GM18858 (cell line): ENCODE results near the gene PTPN21.

Experiments
- ATAC-seq: cut with Tn5 transposase; IDR thresholded peaks from one replicate; pipeline ENCODE4 v1.9.1; 2021; ENCODE audit not compliant: unreplicated experiment

Gene PTPN21

DNA sequence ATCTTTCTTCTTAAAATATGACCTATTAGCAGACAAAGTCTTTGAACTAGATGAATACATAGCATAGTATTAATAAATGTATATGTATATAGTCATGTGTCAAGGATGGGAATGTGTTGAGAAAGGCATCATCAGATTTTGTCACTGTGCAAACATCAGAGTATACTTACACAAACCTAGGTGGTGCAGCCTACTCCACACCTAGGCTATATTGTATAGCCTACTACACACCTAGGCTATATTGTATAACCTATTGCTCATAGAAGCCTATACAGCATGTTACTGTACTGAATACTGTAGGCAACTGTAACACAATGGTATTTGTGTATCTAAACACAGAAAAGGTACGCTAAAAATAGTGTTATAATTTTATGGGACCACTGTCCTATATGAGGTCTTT lies 47.6 kb downstream of the PTPN21 start:
- ATAC-seq = no peak

DNA sequence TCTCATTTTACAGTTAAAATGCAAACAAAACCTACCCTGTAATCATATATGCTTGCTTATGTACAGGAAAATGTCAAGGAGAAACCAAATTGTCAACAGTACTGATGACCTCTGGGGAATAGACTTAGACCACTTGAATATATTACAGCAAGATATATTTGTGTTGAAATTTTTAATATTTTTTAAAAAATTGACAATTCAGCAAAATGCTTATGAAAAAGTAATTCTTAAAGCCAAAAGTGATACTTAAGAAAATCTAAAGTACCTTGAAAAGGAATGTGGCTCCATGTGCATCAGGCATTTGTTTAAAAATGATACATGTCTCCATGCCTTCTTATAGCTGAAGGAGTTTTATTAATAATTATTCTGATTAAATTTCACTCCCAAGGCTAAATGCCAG lies 49.2 kb downstream of the PTPN21 start:
- no peak for ATAC-seq

- no peak for ATAC-seq
These were observed 50.2 kb downstream of the PTPN21 start for GRCh38 chr14:88504602-88505001.

DNA sequence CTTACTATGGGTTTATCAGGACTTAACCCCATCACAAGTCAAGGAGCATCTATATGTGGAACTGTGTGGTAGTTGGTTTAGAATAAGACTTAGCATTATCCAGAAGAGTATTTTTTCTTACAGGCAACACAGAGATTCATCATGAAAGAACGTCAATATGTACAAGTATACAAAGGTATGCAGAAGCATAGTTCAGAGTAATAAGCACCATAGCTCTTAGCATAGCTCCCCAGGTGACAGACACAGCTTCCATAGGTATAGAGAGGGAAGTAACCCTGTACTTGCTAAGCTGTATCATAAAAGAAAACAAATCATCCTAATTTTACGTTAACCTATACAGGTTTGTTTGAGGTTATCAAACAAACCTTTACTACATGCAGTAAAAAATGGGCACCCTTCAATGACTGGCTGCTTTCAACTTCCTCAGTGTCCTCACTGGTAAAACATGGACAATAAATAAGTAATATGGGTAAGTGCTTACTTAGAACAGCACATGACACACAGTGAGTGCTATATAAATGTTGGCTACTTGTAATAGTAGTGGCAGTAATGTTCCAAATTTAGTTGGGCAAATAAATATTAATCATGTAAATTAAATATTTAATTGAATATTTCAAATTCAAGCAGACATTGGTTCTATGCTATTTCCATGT lies 50.9 kb downstream of the PTPN21 start:
- no peak for ATAC-seq

DNA sequence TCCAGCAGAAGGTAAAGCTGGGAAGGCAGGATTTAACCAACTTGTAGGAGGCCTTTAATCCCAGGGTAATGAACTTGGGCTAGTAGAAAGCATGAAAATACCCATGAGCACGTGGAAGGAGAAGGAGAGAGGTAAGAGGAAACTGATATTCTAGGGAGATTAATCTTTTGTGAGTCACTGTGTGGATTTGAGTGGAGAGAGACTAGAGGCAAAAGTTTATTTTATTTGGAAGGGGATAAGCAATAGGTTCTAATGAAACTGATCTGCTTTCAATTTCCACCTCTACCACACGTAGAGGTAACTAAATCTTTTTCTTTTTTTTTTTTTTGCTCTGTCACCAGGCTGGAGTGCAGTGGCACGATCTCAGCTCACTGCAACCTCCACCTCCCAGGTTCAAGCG lies 52.1 kb downstream of the PTPN21 start:
- no peak for ATAC-seq

- ATAC-seq = no peak
These were observed 54.2 kb downstream of the PTPN21 start for GRCh38 chr14:88500611-88501010.

DNA sequence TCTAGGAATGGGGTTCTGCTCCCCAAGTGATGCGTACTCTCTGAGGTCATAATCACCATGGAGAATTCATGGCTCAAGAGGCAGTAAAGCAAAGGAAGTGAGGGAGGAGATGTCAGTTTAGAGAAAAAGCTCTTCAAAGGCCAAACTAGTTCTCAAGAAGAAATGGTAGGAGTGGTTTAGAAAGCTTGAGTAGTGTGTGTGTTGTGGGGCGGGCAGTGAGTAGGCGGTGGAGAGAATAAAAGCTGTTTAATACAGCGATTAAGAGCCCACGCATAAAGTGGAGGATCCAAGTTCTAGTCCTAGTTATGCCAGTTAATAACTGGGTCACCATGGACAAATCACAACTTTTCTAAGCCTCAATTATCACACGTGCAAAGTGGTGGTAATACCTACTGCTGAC lies 55.6 kb downstream of the PTPN21 start:
- no peak for ATAC-seq

GRCh38 chr14:88496414-88496813 lies 58.4 kb downstream of the PTPN21 start:
- no peak for ATAC-seq

DNA sequence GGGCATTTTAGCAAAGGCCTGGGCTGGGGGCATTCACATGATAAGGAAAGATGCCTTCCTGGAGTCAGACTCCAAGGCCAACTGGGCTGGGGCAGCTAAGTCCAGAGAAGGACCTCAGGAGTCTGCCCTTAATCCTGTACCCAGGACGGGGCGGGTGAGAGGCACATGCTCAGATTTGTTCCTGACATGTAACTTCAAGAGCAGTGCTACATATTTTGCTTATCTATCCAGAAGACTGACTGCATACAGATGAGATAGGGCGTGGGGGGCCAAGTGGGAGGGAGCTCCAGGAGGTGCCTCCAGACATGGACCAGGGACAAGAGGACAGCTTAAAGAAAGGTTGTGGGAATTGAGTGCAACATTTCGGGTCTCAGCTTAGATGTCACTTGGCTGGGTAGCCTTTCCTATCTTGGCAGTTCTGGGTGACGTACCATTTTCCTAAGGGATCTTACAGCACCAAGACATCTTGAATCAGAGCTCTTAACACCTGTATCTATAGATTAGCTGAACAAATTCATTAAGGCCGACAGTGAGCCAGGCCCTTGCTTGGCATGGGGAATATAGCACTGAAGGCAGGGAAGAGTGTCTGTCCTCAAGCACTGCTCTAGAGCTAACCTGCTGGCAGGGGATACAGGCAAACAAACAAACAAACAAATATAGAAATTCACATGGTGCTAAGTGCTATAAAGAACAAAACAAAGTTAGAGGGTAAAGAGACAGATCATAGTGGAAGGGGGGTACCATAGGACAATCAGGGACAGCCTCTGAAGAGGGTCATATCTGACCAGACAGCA lies 61.2 kb downstream of the PTPN21 start:
- ATAC-seq = no peak

DNA sequence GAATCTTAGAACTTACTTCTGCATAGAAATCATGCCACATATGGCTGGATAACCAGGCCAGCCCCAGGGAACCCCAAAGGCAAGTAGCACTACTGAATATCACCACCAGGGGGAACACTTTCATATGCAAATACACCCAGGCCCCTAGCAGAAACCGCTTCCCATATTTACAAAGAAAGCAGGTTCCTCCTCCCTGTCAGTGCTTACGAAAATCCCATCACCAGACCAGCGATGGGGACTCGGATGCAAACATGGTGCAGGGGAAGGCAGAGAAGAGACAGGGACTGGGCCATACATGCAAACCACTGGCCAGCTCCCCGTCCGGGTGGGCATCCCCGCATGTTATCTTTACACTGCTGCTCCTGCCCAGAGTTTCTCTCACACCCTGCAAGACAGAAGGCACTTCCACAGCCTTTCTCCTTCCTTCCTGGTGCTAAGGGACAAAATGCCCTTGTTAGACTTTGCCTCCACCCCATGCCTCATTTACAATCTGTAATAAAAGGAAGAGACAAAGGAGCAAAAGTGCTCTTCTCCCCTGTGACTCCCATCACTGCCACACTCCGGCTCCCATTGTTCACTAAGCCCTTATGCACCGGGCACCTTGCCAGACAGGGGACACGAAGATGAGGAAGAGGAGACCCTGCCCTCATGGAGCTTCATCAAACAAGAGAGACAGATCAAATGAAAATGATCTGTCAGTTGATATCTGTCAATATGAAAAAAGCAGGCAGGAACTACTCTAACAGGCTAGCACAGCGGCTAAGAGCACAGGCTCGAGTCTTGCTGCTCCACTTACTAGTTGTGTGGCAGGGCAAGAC lies 62.3 kb downstream of the PTPN21 start:
- ATAC-seq = peak; percentile 89

DNA sequence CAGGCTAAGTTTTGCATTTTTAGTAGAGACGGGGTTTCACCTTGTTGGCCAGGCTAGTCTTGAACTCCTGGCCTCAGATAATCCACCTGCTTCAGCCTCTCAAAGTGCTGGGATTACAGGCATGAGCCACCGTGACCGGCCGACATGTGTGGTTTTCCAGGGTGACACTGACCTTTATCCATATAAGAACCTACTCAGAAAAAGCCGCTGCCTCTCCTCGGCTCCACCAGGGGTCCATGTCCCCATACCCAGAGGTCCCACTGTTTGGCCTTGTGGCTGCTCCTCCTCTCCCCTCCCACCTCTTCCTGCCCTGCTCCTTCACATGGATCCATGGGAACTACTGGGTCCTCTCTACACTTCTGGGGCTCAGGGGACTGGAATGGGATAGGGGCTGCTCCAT lies 64.6 kb downstream of the PTPN21 start:
- no peak for ATAC-seq

- ATAC-seq = no peak
These were observed 65.9 kb downstream of the PTPN21 start for GRCh38 chr14:88488897-88489296.

- no peak for ATAC-seq
These were observed 66.7 kb downstream of the PTPN21 start for GRCh38 chr14:88488081-88488480.

DNA sequence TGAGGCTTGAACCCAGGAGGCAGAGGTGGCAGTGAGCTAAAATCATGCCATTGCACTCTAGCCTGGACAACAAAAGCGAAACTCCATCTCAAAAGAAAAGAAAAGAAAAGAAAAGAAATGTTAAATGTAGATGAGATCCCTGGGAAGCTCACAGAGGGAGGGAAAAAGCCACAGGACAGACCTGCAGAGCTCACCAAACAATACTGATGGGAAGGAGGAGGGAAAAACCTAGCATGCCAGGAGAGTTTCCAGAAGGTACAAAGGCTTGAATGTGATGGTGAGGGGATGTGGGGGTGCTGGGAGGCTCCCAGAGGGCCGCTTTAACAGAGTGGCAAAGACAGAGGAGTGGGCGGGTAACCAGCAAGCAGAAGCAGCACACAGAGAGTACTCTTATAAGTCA lies 72.3 kb downstream of the PTPN21 start:
- ATAC-seq = no peak

- no peak for ATAC-seq
These were observed 73.0 kb downstream of the PTPN21 start for GRCh38 chr14:88481794-88482193.

- no peak for ATAC-seq
These were observed 73.7 kb downstream of the PTPN21 start for GRCh38 chr14:88481059-88481458.

- no peak for ATAC-seq
These were observed 75.2 kb downstream of the PTPN21 start for GRCh38 chr14:88479574-88479987.

DNA sequence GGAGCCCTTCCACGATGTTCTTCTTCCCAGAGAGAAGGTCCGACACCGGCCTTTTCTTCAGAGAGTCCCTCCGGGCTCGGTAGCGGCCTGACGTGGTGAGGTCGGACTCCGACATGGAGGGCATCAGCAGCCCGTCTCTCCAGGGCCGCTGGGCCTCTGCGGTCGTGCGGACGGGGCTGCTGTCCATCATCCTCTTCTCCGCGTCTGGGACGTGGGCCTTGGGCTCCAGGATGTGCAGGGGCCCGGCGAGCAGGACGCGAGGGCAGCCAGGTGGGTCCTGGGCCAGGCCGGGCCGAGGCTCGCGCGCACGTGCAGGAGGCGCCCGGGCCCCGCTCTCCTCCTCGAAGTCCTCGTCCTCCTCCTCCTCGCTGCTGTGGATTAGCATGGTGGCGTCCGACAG lies 75.9 kb downstream of the PTPN21 start:
- ATAC-seq = no peak

DNA sequence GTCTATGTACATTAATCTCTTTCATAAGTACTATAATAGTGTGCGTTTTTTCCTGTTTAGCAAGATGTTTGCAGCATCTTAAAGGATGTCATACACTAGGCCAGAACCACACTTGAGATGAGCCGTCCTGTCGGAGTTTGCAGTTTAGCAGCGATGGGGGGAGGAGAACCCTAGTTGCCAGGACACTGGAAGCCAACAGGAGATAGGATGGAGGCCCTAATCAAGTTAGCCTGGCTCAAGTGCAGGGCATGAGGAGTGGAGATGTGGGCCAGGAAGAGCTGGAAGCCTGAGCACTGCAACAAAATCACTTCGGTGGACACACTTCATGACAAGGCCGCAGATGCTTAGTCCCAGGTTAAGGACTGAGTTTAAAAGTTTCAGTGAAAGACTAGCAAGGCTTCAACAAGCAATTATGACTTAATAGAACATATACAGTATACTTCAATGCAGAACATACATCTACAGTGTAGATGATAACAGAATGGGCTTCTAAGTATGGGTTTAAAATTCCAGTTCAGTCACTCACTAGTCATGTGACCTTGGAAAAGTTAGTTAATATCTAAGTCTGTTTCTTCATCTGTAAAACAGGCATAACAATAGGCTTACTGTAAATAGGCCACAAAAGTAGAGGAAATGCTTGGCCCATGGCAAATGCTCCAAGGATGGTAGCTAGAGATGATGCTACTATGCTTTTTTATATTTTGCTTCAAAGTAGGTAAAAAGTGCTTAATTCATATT lies 77.1 kb downstream of the PTPN21 start:
- no peak for ATAC-seq

DNA sequence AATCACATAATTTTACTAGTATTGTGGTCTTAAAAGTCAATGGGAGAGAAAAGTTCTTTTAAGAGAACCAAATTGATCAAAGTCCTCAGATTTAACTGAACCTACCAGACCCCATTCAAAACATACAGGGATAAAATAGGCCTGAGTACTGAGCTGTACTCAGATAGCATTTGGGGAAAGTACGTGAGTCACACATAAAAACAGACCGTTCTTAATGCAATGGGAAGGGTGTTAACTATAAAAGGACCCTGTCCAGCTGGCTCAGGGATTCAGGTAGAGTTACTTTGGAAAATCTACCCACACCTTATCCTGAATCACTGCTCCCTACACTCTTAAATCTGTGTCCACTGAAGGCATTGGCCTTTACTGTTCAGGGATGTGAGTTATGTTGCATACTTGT lies 78.0 kb downstream of the PTPN21 start:
- no peak for ATAC-seq

GRCh38 chr14:88476214-88476774 lies 78.5 kb downstream of the PTPN21 start:
- ATAC-seq = no peak
